Sigmoid colon (tissue), 4 donors: ENCODE measurements around the gene CPA1.

Experiments used
- EP300 ChIP-seq, 4 donors: sonication (generic); formaldehyde crosslinking; IDR thresholded peaks; one replicate each; pipeline ENCODE4 v1.6.1; 2017; ENCODE audit warnings: antibody characterized with exemption in 4 of 4
- POLR2A ChIP-seq, 2 donors: fragments of 450-650 bp; IDR thresholded peaks; one replicate each; pipeline ENCODE4 v1.6.1; 2016; ENCODE audit warnings: antibody characterized with exemption in 2 of 2, mild to moderate bottlenecking in 2 of 2, moderate library complexity in 2 of 2
- TF ChIP-seq, protein P1 (sequence below), 4 experiments: fragments of 450-650 bp in 3 of 4; fragments of 200-600 bp in 1 of 4; IDR thresholded peaks; one replicate each; pipeline ENCODE4 v1.5.1; 2016 to 2019; ENCODE audit warnings: antibody characterized with exemption in 4 of 4, mild to moderate bottlenecking in 3 of 4, moderate library complexity in 2 of 4

DNA sequence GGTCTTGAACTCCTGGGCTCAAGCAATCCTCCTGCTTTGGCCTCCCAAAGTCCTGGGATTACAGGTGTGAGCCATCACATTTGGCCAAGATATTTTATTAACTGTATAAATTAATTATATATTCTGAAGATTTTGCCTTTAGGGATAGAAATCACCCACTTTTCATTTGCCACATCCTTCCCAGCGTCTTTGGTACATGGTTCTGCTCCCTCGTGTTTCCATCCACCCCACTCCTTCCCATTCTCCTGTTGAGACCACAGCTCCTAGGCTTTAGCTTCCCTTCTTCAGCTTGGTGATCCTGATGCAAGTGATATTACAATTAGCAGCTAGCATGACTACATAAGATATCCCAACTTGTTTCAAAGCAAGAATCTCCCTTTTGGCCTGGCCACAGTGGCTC lies 8.4 kb downstream of the CPA1 start:
- TF ChIP-seq EP300 (IDR thresholded peaks at IDR 0.05), result no peak
- TF ChIP-seq, protein P1, sequence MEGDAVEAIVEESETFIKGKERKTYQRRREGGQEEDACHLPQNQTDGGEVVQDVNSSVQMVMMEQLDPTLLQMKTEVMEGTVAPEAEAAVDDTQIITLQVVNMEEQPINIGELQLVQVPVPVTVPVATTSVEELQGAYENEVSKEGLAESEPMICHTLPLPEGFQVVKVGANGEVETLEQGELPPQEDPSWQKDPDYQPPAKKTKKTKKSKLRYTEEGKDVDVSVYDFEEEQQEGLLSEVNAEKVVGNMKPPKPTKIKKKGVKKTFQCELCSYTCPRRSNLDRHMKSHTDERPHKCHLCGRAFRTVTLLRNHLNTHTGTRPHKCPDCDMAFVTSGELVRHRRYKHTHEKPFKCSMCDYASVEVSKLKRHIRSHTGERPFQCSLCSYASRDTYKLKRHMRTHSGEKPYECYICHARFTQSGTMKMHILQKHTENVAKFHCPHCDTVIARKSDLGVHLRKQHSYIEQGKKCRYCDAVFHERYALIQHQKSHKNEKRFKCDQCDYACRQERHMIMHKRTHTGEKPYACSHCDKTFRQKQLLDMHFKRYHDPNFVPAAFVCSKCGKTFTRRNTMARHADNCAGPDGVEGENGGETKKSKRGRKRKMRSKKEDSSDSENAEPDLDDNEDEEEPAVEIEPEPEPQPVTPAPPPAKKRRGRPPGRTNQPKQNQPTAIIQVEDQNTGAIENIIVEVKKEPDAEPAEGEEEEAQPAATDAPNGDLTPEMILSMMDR (IDR thresholded peaks at IDR 0.05), result no peak
- TF ChIP-seq POLR2A (IDR thresholded peaks at IDR 0.05), result no peak
